H1 (cell line): ENCODE results near the gene SORL1-AS1.
A peak's percentile ranks its signal among the peaks of the same experiment; 100 is the strongest.

Source experiments
- BACH1 ChIP-seq: IDR thresholded peaks from 2 replicates; pipeline ENCODE4 v1.6.1; 2012; ENCODE audit warnings: low read length, improper control_type of control experiment
- CBX5 ChIP-seq: fragments of 300-800, 300-1000 bp; sonication (generic); IDR thresholded peaks from 2 replicates; pipeline ENCODE4 v1.7.1; 2016; ENCODE audit warnings: antibody characterized with exemption, low read length, low read depth
- EP300 ChIP-seq, 2 experiments: IDR thresholded peaks; 1 replicate in 1 of 2; 2 replicates in 1 of 2; pipeline ENCODE4 v1.6.1; 2011 to 2012; ENCODE audit warnings: low read depth in 2 of 2, low read length in 2 of 2, mild to moderate bottlenecking in 2 of 2, borderline replicate concordance in 1 of 2, inconsistent platforms in 1 of 2, moderate library complexity in 1 of 2
- KDM1A ChIP-seq: fragments of 200-600, 300-600 bp; sonication (generic); IDR thresholded peaks from 2 replicates; pipeline ENCODE4 v1.7.1; 2016; ENCODE audit warnings: mild to moderate bottlenecking, low read length, borderline replicate concordance
- NRF1 ChIP-seq: IDR thresholded peaks from 2 replicates; pipeline ENCODE4 v1.6.1; 2011; ENCODE audit warnings: mild to moderate bottlenecking, low read depth, low read length, improper control_type of control experiment
- POU5F1 ChIP-seq: IDR thresholded peaks from 2 replicates; pipeline ENCODE4 v1.6.1; 2011; ENCODE audit warnings: low read depth, mild to moderate bottlenecking, low read length, moderate library complexity
- RXRA ChIP-seq: IDR thresholded peaks from 2 replicates; pipeline ENCODE4 v1.6.1; 2011; ENCODE audit warnings: low read depth, mild to moderate bottlenecking, low read length, moderate library complexity; ENCODE audit not compliant: insufficient read depth
- SIX5 ChIP-seq: IDR thresholded peaks from 2 replicates; pipeline ENCODE4 v1.6.1; 2011; ENCODE audit warnings: mild to moderate bottlenecking, low read depth, low read length
- YY1 ChIP-seq: IDR thresholded peaks from 2 replicates; pipeline ENCODE4 v1.6.1; 2011; ENCODE audit warnings: low read depth, mild to moderate bottlenecking, low read length
- ZNF274 ChIP-seq: IDR thresholded peaks from 2 replicates; pipeline ENCODE4 v1.7.0; 2012; ENCODE audit warnings: low read length, borderline replicate concordance; ENCODE audit errors: extremely low read depth
- TF ChIP-seq, protein P1 (sequence below): fragments of 300-600 bp; sonication (generic); IDR thresholded peaks from 2 replicates; pipeline ENCODE4 v1.7.1; 2012; ENCODE audit warnings: low read length, moderate library complexity, mild to moderate bottlenecking, inconsistent platforms; ENCODE audit not compliant: insufficient replicate concordance

Gene SORL1-AS1

GRCh38 chr11:121466063-121466794 lies 13.5 kb upstream of the SORL1-AS1 start (continued):
- TF ChIP-seq EP300 (IDR thresholded peaks at IDR 0.05; ENCODE audit: borderline replicate concordance in 1 of 2, low read depth in 2 of 2, low read length in 2 of 2) (no peak), ZNF274 (no peak), KDM1A (no peak), RXRA (no peak), CBX5 (no peak), SIX5 (no peak), YY1 (peak; percentile 40; the same call in 1 of the 2 replicates), BACH1 (no peak), POU5F1 (no peak), NRF1 (no peak)
- TF ChIP-seq, protein P1, sequence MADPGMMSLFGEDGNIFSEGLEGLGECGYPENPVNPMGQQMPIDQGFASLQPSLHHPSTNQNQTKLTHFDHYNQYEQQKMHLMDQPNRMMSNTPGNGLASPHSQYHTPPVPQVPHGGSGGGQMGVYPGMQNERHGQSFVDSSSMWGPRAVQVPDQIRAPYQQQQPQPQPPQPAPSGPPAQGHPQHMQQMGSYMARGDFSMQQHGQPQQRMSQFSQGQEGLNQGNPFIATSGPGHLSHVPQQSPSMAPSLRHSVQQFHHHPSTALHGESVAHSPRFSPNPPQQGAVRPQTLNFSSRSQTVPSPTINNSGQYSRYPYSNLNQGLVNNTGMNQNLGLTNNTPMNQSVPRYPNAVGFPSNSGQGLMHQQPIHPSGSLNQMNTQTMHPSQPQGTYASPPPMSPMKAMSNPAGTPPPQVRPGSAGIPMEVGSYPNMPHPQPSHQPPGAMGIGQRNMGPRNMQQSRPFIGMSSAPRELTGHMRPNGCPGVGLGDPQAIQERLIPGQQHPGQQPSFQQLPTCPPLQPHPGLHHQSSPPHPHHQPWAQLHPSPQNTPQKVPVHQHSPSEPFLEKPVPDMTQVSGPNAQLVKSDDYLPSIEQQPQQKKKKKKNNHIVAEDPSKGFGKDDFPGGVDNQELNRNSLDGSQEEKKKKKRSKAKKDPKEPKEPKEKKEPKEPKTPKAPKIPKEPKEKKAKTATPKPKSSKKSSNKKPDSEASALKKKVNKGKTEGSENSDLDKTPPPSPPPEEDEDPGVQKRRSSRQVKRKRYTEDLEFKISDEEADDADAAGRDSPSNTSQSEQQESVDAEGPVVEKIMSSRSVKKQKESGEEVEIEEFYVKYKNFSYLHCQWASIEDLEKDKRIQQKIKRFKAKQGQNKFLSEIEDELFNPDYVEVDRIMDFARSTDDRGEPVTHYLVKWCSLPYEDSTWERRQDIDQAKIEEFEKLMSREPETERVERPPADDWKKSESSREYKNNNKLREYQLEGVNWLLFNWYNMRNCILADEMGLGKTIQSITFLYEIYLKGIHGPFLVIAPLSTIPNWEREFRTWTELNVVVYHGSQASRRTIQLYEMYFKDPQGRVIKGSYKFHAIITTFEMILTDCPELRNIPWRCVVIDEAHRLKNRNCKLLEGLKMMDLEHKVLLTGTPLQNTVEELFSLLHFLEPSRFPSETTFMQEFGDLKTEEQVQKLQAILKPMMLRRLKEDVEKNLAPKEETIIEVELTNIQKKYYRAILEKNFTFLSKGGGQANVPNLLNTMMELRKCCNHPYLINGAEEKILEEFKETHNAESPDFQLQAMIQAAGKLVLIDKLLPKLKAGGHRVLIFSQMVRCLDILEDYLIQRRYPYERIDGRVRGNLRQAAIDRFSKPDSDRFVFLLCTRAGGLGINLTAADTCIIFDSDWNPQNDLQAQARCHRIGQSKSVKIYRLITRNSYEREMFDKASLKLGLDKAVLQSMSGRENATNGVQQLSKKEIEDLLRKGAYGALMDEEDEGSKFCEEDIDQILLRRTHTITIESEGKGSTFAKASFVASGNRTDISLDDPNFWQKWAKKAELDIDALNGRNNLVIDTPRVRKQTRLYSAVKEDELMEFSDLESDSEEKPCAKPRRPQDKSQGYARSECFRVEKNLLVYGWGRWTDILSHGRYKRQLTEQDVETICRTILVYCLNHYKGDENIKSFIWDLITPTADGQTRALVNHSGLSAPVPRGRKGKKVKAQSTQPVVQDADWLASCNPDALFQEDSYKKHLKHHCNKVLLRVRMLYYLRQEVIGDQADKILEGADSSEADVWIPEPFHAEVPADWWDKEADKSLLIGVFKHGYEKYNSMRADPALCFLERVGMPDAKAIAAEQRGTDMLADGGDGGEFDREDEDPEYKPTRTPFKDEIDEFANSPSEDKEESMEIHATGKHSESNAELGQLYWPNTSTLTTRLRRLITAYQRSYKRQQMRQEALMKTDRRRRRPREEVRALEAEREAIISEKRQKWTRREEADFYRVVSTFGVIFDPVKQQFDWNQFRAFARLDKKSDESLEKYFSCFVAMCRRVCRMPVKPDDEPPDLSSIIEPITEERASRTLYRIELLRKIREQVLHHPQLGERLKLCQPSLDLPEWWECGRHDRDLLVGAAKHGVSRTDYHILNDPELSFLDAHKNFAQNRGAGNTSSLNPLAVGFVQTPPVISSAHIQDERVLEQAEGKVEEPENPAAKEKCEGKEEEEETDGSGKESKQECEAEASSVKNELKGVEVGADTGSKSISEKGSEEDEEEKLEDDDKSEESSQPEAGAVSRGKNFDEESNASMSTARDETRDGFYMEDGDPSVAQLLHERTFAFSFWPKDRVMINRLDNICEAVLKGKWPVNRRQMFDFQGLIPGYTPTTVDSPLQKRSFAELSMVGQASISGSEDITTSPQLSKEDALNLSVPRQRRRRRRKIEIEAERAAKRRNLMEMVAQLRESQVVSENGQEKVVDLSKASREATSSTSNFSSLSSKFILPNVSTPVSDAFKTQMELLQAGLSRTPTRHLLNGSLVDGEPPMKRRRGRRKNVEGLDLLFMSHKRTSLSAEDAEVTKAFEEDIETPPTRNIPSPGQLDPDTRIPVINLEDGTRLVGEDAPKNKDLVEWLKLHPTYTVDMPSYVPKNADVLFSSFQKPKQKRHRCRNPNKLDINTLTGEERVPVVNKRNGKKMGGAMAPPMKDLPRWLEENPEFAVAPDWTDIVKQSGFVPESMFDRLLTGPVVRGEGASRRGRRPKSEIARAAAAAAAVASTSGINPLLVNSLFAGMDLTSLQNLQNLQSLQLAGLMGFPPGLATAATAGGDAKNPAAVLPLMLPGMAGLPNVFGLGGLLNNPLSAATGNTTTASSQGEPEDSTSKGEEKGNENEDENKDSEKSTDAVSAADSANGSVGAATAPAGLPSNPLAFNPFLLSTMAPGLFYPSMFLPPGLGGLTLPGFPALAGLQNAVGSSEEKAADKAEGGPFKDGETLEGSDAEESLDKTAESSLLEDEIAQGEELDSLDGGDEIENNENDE, result no peak
